ENCODE results near the gene WASF2. TPM values are rescaled to one million over a fixed set of nuclear protein-coding genes. Genes with fewer than 3 reads are reported as not detected.

WASF2 gene
- total RNA-seq, 1 experiment from 2014 or later, result 68.6 TPM

DNA sequence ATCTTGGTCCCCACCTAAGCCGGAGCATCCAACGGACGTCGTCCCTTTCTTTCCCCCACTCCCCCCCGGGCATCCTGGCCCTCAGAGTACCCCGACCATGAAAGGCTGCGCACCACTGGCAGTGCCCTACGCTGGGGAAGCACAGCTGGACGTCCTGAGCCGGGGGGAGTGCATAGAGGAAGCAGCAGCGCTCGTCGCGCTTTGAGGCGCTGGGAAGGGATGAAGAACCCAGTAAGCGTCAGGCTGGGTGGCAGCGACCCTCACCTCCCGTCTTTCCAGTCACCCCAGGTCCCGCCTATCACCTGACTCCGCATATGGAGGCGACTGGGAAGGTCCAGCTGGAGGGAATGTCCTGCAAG is 128.9 kb downstream of the WASF2 start:
- Histone ChIP-seq H3K9me3 (no peaks in the 10 kb centered on the region), H3K36me3 (ENCODE audit: control insufficient read depth, insufficient read depth, low read length) (no peaks in the 10 kb centered on the region), H3K4me3 (ENCODE audit: low read depth, low read length) (no peak overlapping the region), H3K27me3 (replicated peaks; ENCODE audit: control insufficient read depth, insufficient read depth, low read length) (no peaks in the 10 kb centered on the region), H3K4me1 (peaks cover 8% of the 10 kb centered on the region)
- Mint-ChIP-seq H3K9me3 (ENCODE audit: unreplicated experiment) (no peaks in the 10 kb centered on the region), H3K4me3 (ENCODE audit: unreplicated experiment) (no peak overlapping the region), H3K27me3 (ENCODE audit: insufficient read depth, unreplicated experiment) (no peaks in the 10 kb centered on the region), H3K4me1 (ENCODE audit: low read depth, unreplicated experiment) (peaks cover 7% of the 10 kb centered on the region), H3K36me3 (ENCODE audit: insufficient read depth, unreplicated experiment) (peaks cover 12% of the 10 kb centered on the region), H3K27ac (ENCODE audit: unreplicated experiment) (no peak overlapping the region)
- intact Hi-C loops (cut with micrococcal nuclease; ENCODE audit: unreplicated experiment), result no loop called here
- BruUV-seq (replicated peaks), result no TSS peak
- no peak for DNase-seq
- ChIA-PET POLR2A (no interaction called here), CTCF (no interaction called here)
- TF ChIP-seq, protein P1, sequence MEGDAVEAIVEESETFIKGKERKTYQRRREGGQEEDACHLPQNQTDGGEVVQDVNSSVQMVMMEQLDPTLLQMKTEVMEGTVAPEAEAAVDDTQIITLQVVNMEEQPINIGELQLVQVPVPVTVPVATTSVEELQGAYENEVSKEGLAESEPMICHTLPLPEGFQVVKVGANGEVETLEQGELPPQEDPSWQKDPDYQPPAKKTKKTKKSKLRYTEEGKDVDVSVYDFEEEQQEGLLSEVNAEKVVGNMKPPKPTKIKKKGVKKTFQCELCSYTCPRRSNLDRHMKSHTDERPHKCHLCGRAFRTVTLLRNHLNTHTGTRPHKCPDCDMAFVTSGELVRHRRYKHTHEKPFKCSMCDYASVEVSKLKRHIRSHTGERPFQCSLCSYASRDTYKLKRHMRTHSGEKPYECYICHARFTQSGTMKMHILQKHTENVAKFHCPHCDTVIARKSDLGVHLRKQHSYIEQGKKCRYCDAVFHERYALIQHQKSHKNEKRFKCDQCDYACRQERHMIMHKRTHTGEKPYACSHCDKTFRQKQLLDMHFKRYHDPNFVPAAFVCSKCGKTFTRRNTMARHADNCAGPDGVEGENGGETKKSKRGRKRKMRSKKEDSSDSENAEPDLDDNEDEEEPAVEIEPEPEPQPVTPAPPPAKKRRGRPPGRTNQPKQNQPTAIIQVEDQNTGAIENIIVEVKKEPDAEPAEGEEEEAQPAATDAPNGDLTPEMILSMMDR (IDR thresholded peaks at IDR 0.05; ENCODE audit: insufficient read depth in 1 of 2, low read depth in 1 of 2, low read length in 1 of 2, severe bottlenecking in 1 of 2, unreplicated experiment in 1 of 2), result no peak

GRCh38 chr1:27360159-27361043 is 129.6 kb downstream of the WASF2 start:
- CTCF ChIA-PET, result no interaction called here
- Histone ChIP-seq H3K27me3 (replicated peaks; ENCODE audit: control insufficient read depth, insufficient read depth, low read length) (no peaks in the 10 kb centered on the region), H3K4me3 (ENCODE audit: low read depth, low read length) (no peak overlapping the region), H3K4me1 (peaks cover 8% of the 10 kb centered on the region), H3K9me3 (no peaks in the 10 kb centered on the region), H3K36me3 (ENCODE audit: control insufficient read depth, insufficient read depth, low read length) (no peaks in the 10 kb centered on the region)
- H3K4me3 Mint-ChIP-seq (ENCODE audit: unreplicated experiment), result no peak overlapping the region
- peaks cover 8% of the 10 kb centered on the region for H3K36me3 Mint-ChIP-seq (ENCODE audit: insufficient read depth, unreplicated experiment)
- POLR2A ChIA-PET, result no interaction called here
- BruUV-seq (replicated peaks), result no TSS peak
- H3K27ac Mint-ChIP-seq (ENCODE audit: unreplicated experiment), result no peak overlapping the region
- peaks cover 7% of the 10 kb centered on the region for H3K4me1 Mint-ChIP-seq (ENCODE audit: low read depth, unreplicated experiment)
- H3K9me3 Mint-ChIP-seq (ENCODE audit: unreplicated experiment), result no peaks in the 10 kb centered on the region
- H3K27me3 Mint-ChIP-seq (ENCODE audit: insufficient read depth, unreplicated experiment), result no peaks in the 10 kb centered on the region
- intact Hi-C loops (cut with micrococcal nuclease; ENCODE audit: unreplicated experiment), result no loop called here
- no peak for DNase-seq
- TF ChIP-seq, protein P1 (IDR thresholded peaks at IDR 0.05; ENCODE audit: insufficient read depth in 1 of 2, low read depth in 1 of 2, low read length in 1 of 2, severe bottlenecking in 1 of 2, unreplicated experiment in 1 of 2), result no peak

DNA sequence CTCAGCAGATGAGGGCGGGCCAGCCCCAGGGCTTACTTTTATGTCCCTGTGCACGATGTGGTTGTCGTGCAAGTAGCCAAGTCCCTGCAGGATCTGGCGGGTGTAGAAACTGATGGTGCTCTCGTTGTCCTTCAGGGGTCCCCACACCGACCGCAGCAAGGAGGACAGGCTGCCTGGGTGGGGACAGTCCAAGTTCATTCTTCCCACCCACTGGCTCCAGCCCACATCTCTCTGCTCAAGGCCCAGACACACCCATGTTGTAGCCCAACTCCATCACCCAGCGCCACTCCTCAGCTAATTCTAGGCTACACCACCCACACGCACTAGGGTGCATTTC is 130.2 kb downstream of the WASF2 start:
- CTCF ChIA-PET, result no interaction called here
- POLR2A ChIA-PET, result no interaction called here
- no peak overlapping the region for H3K27ac Mint-ChIP-seq (ENCODE audit: unreplicated experiment)

More for the DNA sequence above, 130.2 kb downstream of the WASF2 start:
- no peak overlapping the region for H3K4me3 Mint-ChIP-seq (ENCODE audit: unreplicated experiment)
- no peaks in the 10 kb centered on the region for H3K27me3 Mint-ChIP-seq (ENCODE audit: insufficient read depth, unreplicated experiment)
- no TSS peak for BruUV-seq (replicated peaks)
- peaks cover 11% of the 10 kb centered on the region for H3K36me3 Mint-ChIP-seq (ENCODE audit: insufficient read depth, unreplicated experiment)
- intact Hi-C loops (cut with micrococcal nuclease; ENCODE audit: unreplicated experiment), result loop anchor here (10.0 kb wide), 1 partner anchor 55 kb away; no protein-coding TSS in a partner anchor
- Histone ChIP-seq H3K36me3 (ENCODE audit: control insufficient read depth, insufficient read depth, low read length) (no peaks in the 10 kb centered on the region), H3K27me3 (replicated peaks; ENCODE audit: control insufficient read depth, insufficient read depth, low read length) (no peaks in the 10 kb centered on the region), H3K4me1 (peaks cover 3% of the 10 kb centered on the region; the same call in 1 of the 2 replicates), H3K9me3 (no peaks in the 10 kb centered on the region), H3K4me3 (ENCODE audit: low read depth, low read length) (no peak overlapping the region)
- peaks cover 7% of the 10 kb centered on the region for H3K4me1 Mint-ChIP-seq (ENCODE audit: low read depth, unreplicated experiment)
- TF ChIP-seq, protein P1 (IDR thresholded peaks at IDR 0.05; ENCODE audit: insufficient read depth in 1 of 2, low read depth in 1 of 2, low read length in 1 of 2, severe bottlenecking in 1 of 2, unreplicated experiment in 1 of 2), result no peak
- no peak for DNase-seq
- no peaks in the 10 kb centered on the region for H3K9me3 Mint-ChIP-seq (ENCODE audit: unreplicated experiment)
